ENCODE results near the gene MICAL2. TPM values are rescaled to one million over a fixed set of nuclear protein-coding genes. Genes with fewer than 3 reads are reported as not detected.

MICAL2 gene
- total RNA-seq, 1 donor from 2014 or later = 21.7 TPM

GRCh38 chr11:12180257-12181205, 70.1 kb downstream of the MICAL2 start:
- no peak overlapping the region for H3K27ac Mint-ChIP-seq (ENCODE audit: unreplicated experiment)

DNA sequence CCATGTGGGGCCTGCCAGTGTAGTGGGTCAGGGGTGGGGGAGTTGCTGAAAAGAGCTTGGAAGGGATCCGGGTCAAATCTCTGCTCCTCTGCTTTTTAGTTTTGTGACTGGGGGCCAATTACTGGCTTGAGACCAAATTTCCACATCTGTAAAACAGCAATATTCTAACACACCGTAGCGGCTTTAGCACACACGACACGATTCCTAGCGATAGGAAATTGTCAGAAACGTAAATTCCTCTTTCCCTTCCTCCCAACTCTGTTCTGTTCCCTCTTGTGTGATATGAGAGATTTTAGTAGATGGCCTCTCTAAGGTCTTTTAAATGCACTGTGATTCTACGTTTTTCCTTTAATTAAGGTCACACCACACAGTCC, 71.9 kb downstream of the MICAL2 start:
- Mint-ChIP-seq H3K4me3 (ENCODE audit: unreplicated experiment) (no peak overlapping the region), H3K27ac (ENCODE audit: unreplicated experiment) (no peak overlapping the region), H3K27me3 (ENCODE audit: unreplicated experiment) (peaks cover 3% of the 10 kb centered on the region), H3K9me3 (ENCODE audit: unreplicated experiment) (no peaks in the 10 kb centered on the region), H3K36me3 (ENCODE audit: low read depth, unreplicated experiment) (no peaks in the 10 kb centered on the region), H3K4me1 (ENCODE audit: unreplicated experiment) (peaks cover 23% of the 10 kb centered on the region)
- DNase-seq (ENCODE audit: low spot score) = no peak
- TF ChIP-seq CTCF (IDR thresholded peaks at IDR 0.05; ENCODE audit: unreplicated experiment) = no peak

More at GRCh38 chr11:12180257-12181205, 70.1 kb downstream of the MICAL2 start:
- peaks cover 16% of the 10 kb centered on the region for H3K4me1 Mint-ChIP-seq (ENCODE audit: unreplicated experiment)
- DNase-seq (ENCODE audit: low spot score) = no peak
- peaks cover 1% of the 10 kb centered on the region for H3K27me3 Mint-ChIP-seq (ENCODE audit: unreplicated experiment)
- TF ChIP-seq CTCF (IDR thresholded peaks at IDR 0.05; ENCODE audit: unreplicated experiment) = no peak
- H3K9me3 Mint-ChIP-seq (ENCODE audit: unreplicated experiment) = no peaks in the 10 kb centered on the region
- H3K36me3 Mint-ChIP-seq (ENCODE audit: low read depth, unreplicated experiment) = no peaks in the 10 kb centered on the region
- H3K4me3 Mint-ChIP-seq (ENCODE audit: unreplicated experiment) = no peak overlapping the region

GRCh38 chr11:12182676-12183541, 72.5 kb downstream of the MICAL2 start:
- no peak for DNase-seq (ENCODE audit: low spot score)
- Mint-ChIP-seq H3K4me3 (ENCODE audit: unreplicated experiment) (no peak overlapping the region), H3K27me3 (ENCODE audit: unreplicated experiment) (peaks cover 3% of the 10 kb centered on the region), H3K27ac (ENCODE audit: unreplicated experiment) (no peak overlapping the region), H3K4me1 (ENCODE audit: unreplicated experiment) (peaks cover 23% of the 10 kb centered on the region), H3K9me3 (ENCODE audit: unreplicated experiment) (no peaks in the 10 kb centered on the region), H3K36me3 (ENCODE audit: low read depth, unreplicated experiment) (no peaks in the 10 kb centered on the region)
- TF ChIP-seq CTCF (IDR thresholded peaks at IDR 0.05; ENCODE audit: unreplicated experiment) = no peak

GRCh38 chr11:12183827-12184620, 73.6 kb downstream of the MICAL2 start:
- no peak for DNase-seq (ENCODE audit: low spot score)
- Mint-ChIP-seq H3K36me3 (ENCODE audit: low read depth, unreplicated experiment) (no peaks in the 10 kb centered on the region), H3K4me1 (ENCODE audit: unreplicated experiment) (peaks cover 23% of the 10 kb centered on the region), H3K9me3 (ENCODE audit: unreplicated experiment) (no peaks in the 10 kb centered on the region), H3K27ac (ENCODE audit: unreplicated experiment) (no peak overlapping the region), H3K4me3 (ENCODE audit: unreplicated experiment) (no peak overlapping the region), H3K27me3 (ENCODE audit: unreplicated experiment) (peaks cover 3% of the 10 kb centered on the region)
- TF ChIP-seq CTCF (IDR thresholded peaks at IDR 0.05; ENCODE audit: unreplicated experiment) = no peak
